NCI-H2196 (cell line): Measurements from ENCODE around the gene PYGB.
"Not testable (repeated sequence)": the region's sequence is repeated elsewhere in the genome, so short reads cannot be mapped to it uniquely, and the experiment has no call there.

ENCODE experiments used
- DNase-seq: peaks from one replicate; lab custom pipeline; 2025; ENCODE audit not compliant: unreplicated experiment; lab: John Stamatoyannopoulos, UW

PYGB gene

DNA sequence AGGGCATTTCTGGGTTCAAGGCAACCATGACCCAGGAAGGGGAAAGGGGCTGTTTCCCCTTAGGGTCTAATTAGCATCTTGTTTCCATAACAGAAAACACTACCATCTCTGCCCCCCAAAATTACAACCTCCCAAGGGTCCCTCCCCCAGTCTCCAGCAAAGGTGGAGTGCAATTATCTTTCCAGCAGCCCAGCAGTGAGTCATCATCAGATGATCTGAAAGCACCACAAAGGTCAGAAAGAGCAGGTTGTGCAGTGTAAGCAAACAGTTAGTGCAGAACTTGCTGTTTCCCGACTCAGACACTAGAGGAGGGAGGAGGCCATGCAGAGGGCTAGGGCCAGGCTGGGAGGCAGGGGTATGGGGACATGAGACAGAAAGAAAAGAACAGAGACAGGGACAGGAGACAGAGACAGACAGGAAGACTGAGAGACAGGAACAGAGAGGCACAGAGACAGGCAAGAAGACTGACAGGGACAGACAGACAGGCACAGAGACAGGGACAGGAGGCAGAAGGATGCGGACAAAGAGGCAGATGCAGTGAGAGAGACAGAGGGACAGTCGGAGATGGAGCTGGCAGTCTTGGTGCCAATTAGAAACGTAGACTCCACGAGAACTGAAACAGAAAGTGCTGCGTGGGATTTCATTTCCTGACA, 62.5 kb downstream of the PYGB start:
- peak; percentile 82 for DNase-seq

DNA sequence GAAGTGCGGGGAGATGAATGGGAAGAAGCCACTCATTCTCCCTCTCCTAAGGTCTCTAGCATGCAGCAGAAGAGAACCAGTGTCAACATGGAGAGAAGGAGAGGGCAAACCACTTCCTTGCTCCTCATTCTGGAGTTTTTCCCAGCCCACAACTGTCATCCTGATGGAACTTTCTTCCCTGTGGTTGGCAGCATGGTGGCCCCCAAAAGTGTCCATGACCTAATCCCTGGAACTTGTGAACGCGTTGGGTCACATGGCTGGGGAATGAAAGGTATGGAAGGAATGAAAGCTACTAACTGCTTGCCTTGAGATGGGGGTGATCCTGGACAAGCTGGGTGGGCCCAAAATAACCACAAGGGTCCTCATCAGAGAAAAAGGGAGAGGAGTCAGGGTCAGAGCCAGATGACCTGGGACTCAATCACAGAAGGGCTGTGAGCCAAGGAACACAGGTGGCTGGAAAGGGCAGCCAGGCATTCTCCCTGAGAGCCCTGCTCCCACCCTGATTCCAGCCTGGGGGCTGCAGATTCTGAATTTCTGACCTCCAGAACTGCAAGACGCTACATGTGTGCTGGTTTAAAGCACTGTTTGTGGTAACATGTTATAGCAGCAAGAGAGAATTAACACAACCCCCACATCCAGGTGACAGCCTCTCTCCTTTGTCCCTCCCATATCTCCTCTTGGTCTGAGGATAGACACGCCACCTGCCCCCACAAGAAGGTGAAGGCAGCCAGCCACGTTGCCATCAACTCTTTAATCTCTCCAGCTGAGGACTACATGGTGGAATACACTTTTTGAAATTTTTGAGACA, 63.2 kb downstream of the PYGB start:
- no peak for DNase-seq

DNA sequence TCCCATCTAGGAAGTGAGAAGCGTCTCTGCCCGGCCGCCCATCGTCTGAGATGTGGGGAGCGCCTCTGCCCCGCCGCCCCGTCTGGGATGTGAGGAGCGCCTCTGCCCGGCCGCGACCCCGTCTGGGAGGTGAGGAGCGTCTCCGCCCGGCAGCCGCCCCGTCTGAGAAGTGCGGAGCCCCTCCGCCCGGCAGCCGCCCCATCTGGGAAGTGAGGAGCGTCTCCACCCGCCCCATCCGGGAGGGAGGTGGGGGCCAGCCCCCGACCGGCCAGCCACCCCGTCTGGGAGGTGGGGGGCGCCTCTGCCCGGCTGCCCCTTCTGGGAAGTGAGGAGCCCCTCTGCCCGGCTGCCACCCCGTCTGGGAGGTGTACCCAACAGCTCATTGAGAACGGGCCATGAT, 64.8 kb downstream of the PYGB start:
- not testable (repeated sequence) for DNase-seq

DNA sequence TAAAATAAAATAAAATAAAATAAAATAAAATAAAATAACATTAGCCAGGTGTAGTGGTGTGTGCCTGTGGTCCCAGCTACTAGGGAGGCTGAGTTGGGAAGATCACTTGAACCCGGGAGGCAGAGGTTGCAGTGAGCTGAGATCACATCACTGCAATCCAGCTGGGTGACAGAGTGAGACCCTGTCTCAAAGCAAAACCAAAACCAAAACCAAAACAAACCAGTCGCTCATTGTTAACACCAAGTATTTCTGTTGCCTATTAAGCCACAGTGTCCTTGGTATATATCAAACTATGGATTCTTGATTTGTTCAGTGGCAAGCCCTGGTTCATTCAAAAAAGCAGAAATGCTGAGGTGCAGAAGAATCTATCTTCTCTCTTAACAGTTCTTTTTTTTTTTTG, 65.7 kb downstream of the PYGB start:
- DNase-seq = no peak

DNA sequence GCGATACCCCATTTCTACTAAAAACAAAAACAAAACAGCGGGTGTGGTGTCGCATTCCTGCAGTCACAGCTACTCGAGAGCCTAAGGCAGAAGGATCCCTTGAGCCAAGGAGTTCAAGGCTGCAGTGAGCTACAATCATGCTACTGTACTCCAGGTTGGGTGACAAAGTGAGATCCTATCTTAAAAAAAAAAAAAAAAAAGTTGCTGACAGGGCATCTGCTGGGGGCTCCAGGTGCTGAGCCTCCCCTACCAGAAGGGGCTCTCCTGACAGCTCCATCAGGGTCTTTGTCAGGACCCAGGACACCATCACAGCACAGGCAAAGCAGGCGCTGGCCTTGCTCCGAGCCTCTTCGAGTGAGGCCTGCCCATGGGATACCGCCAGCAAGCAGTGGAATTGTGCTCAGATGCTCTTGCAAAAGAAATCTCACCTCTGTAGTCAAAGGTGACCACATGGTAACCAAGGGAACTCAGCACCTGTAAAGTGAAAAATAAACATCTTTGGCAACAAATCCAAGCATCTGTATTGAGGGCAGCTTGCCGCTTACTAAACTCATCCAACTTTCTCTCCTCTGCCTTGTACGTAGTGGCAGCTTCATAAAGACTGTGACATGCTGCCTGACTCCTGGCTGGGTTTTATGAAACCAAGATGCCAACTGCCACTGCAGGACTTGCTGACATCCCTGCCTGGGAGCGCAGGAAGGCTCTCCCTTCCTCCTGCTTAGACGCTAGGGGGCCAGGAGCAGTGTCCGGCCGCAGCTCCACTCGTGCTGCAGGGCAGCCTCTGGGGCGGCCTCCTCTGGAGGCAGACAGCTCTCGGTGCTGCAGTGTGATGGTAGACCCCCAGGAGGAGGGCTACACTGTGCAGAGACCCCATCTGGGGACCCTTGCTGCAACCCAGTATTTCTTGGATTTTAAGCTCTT, 66.9 kb downstream of the PYGB start:
- DNase-seq = no peak

GRCh38 chr20:25315418-25316210, 67.7 kb downstream of the PYGB start:
- DNase-seq = no peak

DNA sequence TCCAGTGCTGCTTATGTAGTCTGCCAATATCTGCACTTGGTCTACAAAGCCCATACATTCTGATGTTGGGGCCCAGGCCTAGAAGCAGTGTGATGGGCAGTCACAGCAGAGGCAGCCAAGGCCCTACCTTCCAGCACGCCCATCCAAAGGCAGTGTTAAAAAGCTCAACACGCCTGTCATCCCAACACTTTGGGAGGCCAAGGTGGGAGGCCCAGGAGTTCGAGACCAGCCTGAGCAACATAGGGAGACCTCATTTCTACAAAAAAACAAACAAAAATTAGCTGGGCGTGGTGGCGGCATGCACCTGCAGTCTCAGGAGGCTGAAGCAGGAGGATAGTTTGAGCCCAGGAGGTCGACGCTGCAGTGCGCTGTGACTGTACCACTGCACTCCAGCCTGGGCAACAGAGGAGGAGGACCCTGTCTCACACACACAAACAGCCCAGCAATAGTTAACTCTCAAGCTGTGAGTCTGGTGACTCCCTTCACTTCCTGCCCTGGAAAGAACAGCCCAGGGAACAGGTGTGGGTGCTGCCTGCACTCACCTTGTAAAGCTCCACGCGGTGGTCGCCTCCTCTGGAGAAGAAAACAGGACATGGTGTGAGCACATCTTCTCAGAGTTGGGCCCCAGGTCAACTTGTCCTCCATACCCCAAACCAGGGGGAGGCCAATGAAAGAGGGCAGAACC, 68.8 kb downstream of the PYGB start:
- no peak for DNase-seq

- DNase-seq = no peak
These were observed 69.6 kb downstream of the PYGB start for GRCh38 chr20:25317351-25318075.

DNA sequence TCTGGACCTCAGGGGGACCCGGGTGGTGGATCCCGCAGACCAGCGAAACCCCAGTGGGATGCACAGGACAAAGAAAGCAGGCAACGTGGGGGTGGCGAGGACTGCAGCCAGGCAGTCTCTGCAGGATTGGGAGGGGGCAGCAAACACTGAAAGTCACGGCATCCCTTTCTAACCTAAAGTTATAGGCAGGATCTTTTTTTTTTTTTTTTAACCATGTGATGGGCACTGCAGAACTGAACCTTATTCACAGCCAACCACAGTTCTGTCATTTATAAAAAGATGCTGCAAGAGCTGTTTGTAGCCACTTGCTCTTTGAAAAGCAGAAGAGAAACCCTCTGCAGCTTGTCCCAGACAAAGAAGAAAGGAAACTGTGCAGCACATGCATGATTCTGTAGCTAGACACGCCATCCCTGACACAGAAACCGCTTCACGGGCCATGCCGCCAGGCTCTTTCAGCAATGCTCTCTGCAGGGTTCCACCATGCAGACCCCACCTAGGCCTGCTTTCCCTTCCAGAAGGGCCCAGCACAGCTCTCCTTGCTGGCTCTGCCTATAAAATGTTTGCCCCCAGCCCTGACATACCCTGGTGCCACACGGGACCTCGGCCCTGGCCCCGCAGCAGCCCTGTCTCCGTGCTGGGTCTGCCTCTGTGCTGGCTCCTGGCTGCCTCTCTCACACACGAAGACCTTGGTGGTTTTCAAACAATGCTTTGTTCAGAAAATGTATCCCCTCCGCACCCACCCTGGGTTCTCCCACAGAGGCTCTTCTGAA, 70.8 kb downstream of the PYGB start:
- no peak for DNase-seq

DNA sequence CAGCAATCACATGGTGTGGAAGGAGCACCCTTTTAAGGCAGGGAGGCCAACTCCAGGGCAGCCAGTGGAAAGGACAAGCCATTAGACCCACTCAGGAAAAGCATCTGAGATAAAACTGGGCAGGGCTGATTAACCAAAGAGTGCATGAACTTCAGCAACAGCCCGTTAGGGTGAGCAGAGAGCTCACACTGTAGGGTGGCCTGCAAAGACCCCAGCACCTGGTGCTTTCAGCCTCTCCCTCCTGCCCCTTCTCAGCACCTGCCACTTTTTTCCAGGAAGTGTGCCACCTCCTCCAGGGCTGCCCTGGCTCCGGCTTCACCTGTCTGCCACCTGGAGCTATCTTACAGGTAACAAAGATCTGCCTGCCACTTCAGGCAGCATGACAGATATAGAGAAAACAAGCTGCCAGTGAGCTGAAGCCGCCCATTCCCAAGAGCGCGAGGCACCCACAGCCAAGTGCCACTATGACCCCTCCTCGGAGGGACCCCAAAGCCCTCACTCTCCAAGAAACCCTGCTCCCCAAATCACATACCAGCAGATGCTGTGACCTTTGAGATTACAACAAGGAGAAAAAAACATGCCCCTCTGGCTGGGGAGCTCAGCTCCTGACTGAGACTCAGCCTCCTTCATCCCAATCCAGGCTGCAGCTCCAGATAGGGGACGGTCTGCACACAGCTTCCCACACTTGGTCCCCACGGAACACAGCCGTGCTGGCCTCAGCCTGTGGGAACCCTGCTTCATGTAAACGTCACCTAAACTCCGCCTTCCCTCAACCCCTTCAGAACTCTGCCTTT, 71.6 kb downstream of the PYGB start:
- DNase-seq = peak; percentile 62

GRCh38 chr20:25320035-25320800, 72.3 kb downstream of the PYGB start:
- DNase-seq = no peak

DNA sequence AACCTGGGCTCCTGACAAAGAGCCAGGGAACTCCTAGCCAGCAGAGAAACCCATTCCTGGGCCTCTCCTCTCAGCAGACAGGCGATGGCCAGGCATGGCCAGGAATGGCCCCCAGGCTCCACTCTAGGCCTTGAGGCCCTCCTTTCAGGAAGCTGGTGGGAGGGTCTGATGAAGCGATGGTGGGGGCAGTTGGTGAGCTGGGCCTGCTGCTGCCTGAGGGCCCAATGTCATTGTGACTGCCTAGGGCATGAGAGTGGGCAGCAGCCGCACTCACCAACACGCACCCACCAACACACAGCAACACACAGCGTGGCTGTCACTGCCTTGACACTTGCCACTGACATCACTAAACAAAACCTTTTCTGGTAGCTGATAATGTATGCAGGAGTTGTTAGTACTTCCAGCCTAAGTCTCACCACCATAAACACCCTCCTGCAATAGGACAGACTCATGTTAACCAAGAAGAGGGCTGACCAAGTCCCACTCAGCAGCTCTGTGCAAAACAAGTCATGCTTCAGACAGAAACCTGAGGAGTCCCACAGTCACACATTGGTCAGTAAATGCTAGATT, 73.5 kb downstream of the PYGB start:
- DNase-seq = no peak

DNA sequence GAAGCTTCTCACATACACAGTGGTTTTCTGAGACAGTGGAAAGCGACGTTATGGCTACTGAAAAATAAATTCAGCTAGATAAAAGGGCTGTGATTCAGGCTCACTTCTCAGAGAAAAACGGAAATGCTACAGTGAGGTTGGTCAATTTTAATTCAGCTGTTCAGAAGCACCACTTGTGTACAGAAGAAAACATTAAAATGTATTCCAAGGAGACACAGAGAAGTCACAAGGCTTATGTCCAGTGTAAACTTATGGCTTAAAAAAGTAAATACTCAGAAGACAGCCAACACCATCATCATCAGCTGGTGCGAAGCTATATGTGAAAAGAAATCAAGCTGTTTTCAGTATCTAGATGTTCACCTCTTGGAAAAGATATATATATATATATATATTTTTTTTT, 74.1 kb downstream of the PYGB start:
- no peak for DNase-seq

DNA sequence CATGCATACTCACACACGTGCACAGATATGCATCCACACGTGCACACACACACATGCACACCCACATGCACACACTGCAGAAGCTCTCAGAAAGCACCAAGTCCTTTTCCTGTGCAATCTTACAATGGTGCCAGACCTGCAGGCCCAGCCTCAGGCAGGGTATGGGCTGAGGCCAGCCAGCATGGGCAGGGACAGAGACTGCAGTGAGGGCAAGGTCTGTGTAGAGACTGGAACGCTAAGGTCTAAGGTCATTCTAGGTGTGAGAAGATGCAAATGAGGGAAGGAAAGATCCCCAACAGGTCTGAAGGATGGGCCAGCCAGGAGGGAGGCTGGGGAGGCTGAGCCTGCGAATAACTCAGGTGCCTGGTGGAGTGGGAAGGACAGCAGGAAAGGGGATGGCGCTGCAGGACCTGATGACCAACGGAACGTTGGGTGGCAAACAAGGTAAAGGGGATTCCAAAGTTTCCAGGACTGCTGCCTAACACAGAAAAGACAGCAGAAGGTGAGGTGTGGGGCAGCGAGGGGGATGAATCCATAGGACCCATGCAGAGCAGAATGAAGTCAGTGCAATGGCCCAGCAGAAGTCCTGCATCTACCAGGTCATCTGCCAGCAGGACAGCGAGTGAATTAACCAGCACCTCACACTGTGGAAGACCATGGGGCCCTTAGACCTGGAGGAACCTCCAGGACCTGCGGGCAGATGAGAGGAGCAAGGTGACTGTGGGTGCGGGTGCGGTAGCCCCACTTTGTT, 75.8 kb downstream of the PYGB start:
- DNase-seq = no peak

GRCh38 chr20:25324412-25324811, 76.5 kb downstream of the PYGB start:
- DNase-seq = no peak

DNA sequence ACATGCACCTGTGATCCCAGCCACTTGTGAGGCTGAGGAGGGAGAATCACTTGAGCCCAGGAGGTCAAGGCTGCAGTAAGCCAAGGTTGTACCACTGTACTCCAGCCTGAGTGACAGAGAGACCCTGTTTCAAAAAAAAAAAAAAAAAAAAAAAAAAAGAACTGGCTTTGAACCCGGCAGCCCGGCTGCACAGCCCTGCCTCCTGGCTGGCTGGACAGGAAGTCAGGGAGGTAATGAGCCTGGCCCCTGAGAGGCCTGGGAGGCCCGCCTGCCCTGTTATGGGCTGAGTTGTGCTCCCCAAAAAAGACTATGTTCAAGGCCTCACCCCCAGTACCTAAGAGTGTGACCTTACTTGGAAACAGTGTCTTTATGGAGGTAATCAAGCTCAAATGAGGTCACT, 77.2 kb downstream of the PYGB start:
- no peak for DNase-seq
